HG02798 (cell line): ENCODE measurements around the gene PCDHA1.
"Not testable (repeated sequence)": the region's sequence is repeated elsewhere in the genome, so short reads cannot be mapped to it uniquely, and the experiment has no call there.

ENCODE experiments used
- ATAC-seq: cut with Tn5 transposase; IDR thresholded peaks from one replicate; pipeline ENCODE4 v1.9.1; 2021; ENCODE audit warnings: mild to moderate bottlenecking; ENCODE audit not compliant: unreplicated experiment, poor library complexity

Gene PCDHA1

GRCh38 chr5:140806834-140807775 lies 21.2 kb downstream of the PCDHA1 start, which contains the start of gene PCDHA4:
Gene PCDHA4 (plus strand): TSS chr5:140807068.
- no peak for ATAC-seq

GRCh38 chr5:140808241-140808888 lies 22.4 kb downstream of the PCDHA1 start:
- not testable (repeated sequence) for ATAC-seq

- no peak for ATAC-seq
These were observed 22.9 kb downstream of the PCDHA1 start for GRCh38 chr5:140808889-140809291.

- ATAC-seq: no peak
These were observed 35.7 kb downstream of the PCDHA1 start, which contains the start of gene PCDHA5 for GRCh38 chr5:140821375-140822280. Gene PCDHA5 (plus strand): TSS chr5:140821613.

- ATAC-seq: no peak
These were observed 36.3 kb downstream of the PCDHA1 start for GRCh38 chr5:140822281-140822629.

GRCh38 chr5:140822969-140823368 lies 37.0 kb downstream of the PCDHA1 start:
- ATAC-seq: not testable (repeated sequence)

GRCh38 chr5:140823475-140823874 lies 37.5 kb downstream of the PCDHA1 start:
- no peak for ATAC-seq

GRCh38 chr5:140827704-140828361 lies 41.9 kb downstream of the PCDHA1 start, which contains the start of gene PCDHA6:
Gene PCDHA6 (plus strand): TSS chr5:140827960. CDS start chr5:140828092, 132 bp downstream.
- no peak for ATAC-seq

GRCh38 chr5:140828362-140828737 lies 42.4 kb downstream of the PCDHA1 start:
- ATAC-seq: no peak

- ATAC-seq: not testable (repeated sequence)
These were observed 43.9 kb downstream of the PCDHA1 start for GRCh38 chr5:140829511-140830501.

- no peak for ATAC-seq
These were observed 48.1 kb downstream of the PCDHA1 start, which contains the start of gene PCDHA7 for GRCh38 chr5:140833993-140834392. Gene PCDHA7 (plus strand): TSS chr5:140834269. CDS start chr5:140834384, 115 bp downstream.

DNA sequence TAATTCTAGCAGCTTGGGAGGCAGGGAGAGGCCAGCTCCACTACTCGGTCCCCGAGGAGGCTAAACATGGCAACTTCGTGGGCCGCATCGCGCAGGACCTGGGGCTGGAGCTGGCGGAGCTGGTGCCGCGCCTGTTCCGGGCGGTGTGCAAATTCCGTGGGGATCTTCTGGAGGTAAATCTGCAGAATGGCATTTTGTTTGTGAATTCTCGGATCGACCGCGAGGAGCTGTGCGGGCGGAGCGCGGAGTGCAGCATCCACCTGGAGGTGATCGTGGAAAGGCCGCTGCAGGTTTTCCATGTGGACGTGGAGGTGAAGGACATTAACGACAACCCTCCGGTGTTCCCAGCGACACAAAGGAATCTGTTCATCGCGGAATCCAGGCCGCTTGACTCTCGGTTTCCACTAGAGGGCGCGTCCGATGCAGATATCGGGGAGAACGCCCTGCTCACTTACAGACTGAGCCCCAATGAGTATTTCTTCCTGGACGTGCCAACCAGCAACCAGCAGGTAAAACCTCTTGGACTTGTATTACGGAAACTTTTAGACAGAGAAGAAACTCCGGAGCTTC lies 48.6 kb downstream of the PCDHA1 start:
- not testable (repeated sequence) for ATAC-seq

- ATAC-seq: no peak
These were observed 49.9 kb downstream of the PCDHA1 start for GRCh38 chr5:140835622-140836510.

- ATAC-seq: no peak
These were observed 55.3 kb downstream of the PCDHA1 start, which contains the start of gene PCDHA8 for GRCh38 chr5:140840978-140841962. Gene PCDHA8 (plus strand): TSS chr5:140841187. CDS start chr5:140841322, 135 bp downstream.

GRCh38 chr5:140842798-140843733 lies 57.1 kb downstream of the PCDHA1 start:
- ATAC-seq: no peak
